ENCODE results near the gene TBCCD1. TPM values are rescaled to one million over a fixed set of nuclear protein-coding genes. Genes with fewer than 3 reads are reported as not detected.

Gene TBCCD1
- total and polyA plus RNA-seq, 10 donors, result 3.7 to 22.1 (median 12.6) TPM

Other genes starting within 250 kb of the TBCCD1 start
- gene DGKG, start 205.1 kb downstream of the TBCCD1 start, total RNA-seq, result 1 to 10 TPM; 4.3 to 7.7 (median 6.4) TPM
- gene DGKG, start 205.1 kb downstream of the TBCCD1 start, polyA plus RNA-seq, result under 1 TPM; 0.22 to 0.93 (median 0.71) TPM
- 1 to 10 TPM; 4.2 to 7.7 (median 5.9) TPM for gene CRYGS, start 23.0 kb downstream of the TBCCD1 start, total RNA-seq
- gene CRYGS, start 23.0 kb downstream of the TBCCD1 start, polyA plus RNA-seq, result 10 to 100 TPM in 2 of 3 donors, 1 to 10 TPM in 1; 7.7 to 24.8 (median 12.1) TPM
- gene DNAJB11, start 3.4 kb upstream of the TBCCD1 start, total RNA-seq, result 10 to 100 TPM; 33.0 to 98.2 (median 48.6) TPM
- gene DNAJB11, start 3.4 kb upstream of the TBCCD1 start, polyA plus RNA-seq, result 10 to 100 TPM; 27.5 to 29.1 (median 27.8) TPM
- under 1 TPM in 1 of 7 donors, not detected in 6; 0.30 TPM for gene AHSG, start 45.7 kb upstream of the TBCCD1 start, total RNA-seq
- not detected for gene AHSG, start 45.7 kb upstream of the TBCCD1 start, polyA plus RNA-seq
- gene FETUB, start 73.1 kb upstream of the TBCCD1 start, total RNA-seq, result not detected
- gene FETUB, start 73.1 kb upstream of the TBCCD1 start, polyA plus RNA-seq, result not detected
- not detected for gene HRG, start 98.7 kb upstream of the TBCCD1 start, total RNA-seq
- not detected for gene HRG, start 98.7 kb upstream of the TBCCD1 start, polyA plus RNA-seq
- under 1 TPM in 1 of 7 donors, not detected in 6; 0.36 TPM for gene KNG1, start 150.0 kb upstream of the TBCCD1 start, total RNA-seq
- not detected for gene KNG1, start 150.0 kb upstream of the TBCCD1 start, polyA plus RNA-seq
- gene EIF4A2, start 216.2 kb upstream of the TBCCD1 start, total RNA-seq, result 100 to 1,000 TPM; 255 to 512 (median 355) TPM
- gene EIF4A2, start 216.2 kb upstream of the TBCCD1 start, polyA plus RNA-seq, result 100 to 1,000 TPM; 354 to 397 (median 381) TPM
- gene RFC4, start 239.1 kb upstream of the TBCCD1 start, total RNA-seq, result 10 to 100 TPM; 14.4 to 22.0 (median 18.3) TPM
- gene RFC4, start 239.1 kb upstream of the TBCCD1 start, polyA plus RNA-seq, result 10 to 100 TPM; 17.5 to 27.2 (median 23.9) TPM